GM18505 (cell line): ENCODE results near the gene MGLL.

Experiments used
- ATAC-seq: cut with Tn5 transposase; IDR thresholded peaks from one replicate; pipeline ENCODE4 v1.9.1; 2021; ENCODE audit not compliant: unreplicated experiment
- POLR2A ChIP-seq: IDR thresholded peaks from 4 replicates; pipeline ENCODE4 v1.6.1; 2011; ENCODE audit warnings: borderline replicate concordance; ENCODE audit not compliant: insufficient read depth, insufficient read length; ENCODE audit errors: extremely low read depth

Gene MGLL

GRCh38 chr3:127654374-127654773 is 167.9 kb downstream of the MGLL start:
- no peak for TF ChIP-seq POLR2A
- ATAC-seq: no peak

DNA sequence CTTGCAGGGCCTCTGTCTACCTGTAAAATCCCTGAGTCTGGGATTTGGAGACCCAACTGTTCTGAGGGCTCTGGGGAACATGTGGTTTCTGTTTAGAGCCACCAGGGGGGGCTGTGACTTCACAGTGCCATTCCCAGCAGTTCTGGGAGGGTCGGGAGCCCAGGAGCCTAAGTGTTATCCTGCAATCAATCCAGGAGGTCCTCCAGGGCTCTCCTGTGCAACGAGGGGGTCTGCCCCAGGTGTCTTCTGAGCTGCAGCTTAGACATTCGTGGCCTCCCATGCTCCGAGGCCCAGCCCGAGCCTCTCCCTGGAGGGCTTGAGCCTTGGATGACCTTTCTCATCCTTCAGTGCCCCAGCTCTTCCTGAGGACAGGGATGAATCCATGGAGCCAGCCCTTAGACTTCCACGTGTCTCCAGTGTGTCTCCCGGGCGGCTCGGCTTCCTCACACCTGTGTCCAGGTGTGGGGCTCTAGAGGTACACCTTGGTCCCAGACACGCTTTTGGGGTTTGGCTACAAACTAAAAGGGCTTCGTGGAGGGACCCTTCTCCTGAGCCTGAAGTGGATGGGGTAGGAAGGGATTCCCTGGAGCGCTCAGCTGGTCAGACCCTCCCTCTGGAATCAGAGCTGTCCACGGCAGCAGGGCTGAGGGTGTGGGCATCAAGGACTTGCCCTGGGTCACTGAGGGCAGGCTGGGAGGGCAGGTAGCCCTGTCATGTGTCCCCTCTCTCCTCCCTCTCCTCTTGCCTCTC is 169.9 kb downstream of the MGLL start:
- TF ChIP-seq POLR2A: no peak
- ATAC-seq: no peak

DNA sequence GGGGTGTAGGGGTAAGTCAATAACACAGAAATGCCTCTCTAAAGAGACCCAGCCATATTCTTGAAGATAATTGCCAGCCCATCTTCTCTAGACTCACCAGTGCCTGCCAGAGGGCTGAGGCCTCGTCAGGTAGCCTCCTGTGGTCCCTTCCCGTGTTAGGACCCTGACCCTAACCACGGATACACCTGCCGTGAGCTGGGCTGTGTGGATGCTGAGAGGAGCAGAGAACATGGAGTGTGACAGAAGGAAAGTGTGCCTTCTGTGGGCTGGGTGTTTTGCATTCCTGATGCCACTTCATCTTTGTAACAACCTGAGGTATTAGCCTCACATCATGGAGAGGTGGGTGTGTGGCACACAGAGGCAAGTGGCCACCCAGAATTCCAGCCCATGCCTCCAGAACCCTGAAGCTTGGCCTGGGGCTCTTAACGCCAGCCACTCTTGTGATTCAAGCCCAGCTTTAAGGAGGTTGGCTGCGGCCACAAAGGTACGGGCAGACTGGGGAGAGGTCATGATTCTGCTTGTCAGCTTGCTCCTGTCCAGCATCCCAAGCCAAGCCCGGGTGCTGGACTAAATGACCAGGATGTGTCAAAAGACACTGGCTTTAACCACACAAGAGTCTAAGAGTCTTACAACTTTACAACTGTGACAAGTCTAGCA is 170.7 kb downstream of the MGLL start:
- no peak for ATAC-seq

GRCh38 chr3:127650236-127650635 is 172.1 kb downstream of the MGLL start:
- TF ChIP-seq POLR2A: no peak
- ATAC-seq: no peak

More for the DNA sequence above, 170.7 kb downstream of the MGLL start:
- TF ChIP-seq POLR2A: no peak

DNA sequence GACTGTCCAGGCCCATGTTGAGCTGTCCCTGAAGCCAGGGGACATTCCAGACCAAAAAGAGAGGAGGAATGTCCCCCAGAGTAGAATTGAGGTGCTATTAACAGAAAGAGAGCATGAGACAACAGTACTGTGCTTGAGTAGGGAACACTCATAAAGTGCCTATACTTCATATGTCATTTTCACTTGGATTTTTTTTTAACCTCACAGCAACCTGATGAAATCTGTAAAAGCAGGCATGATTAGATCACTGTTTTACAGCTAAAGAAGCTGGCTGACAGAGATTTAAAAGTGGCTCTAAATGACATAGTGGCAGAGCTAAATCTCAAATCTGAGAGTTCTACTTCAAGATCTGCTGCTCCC is 174.5 kb downstream of the MGLL start:
- ATAC-seq: no peak
- TF ChIP-seq POLR2A: no peak

- ATAC-seq: no peak
- TF ChIP-seq POLR2A: no peak
Measured at GRCh38 chr3:127647166-127647844, 175.0 kb downstream of the MGLL start.

- no peak for ATAC-seq
Measured at GRCh38 chr3:127646501-127647046, 175.7 kb downstream of the MGLL start.

GRCh38 chr3:127645371-127646015 is 176.8 kb downstream of the MGLL start:
- no peak for ATAC-seq
- TF ChIP-seq POLR2A: no peak

More at GRCh38 chr3:127646501-127647046, 175.7 kb downstream of the MGLL start:
- no peak for TF ChIP-seq POLR2A

GRCh38 chr3:127644641-127645370 is 177.5 kb downstream of the MGLL start:
- no peak for TF ChIP-seq POLR2A
- no peak for ATAC-seq

GRCh38 chr3:127640042-127640355 is 182.3 kb downstream of the MGLL start:
- TF ChIP-seq POLR2A: no peak
- no peak for ATAC-seq

DNA sequence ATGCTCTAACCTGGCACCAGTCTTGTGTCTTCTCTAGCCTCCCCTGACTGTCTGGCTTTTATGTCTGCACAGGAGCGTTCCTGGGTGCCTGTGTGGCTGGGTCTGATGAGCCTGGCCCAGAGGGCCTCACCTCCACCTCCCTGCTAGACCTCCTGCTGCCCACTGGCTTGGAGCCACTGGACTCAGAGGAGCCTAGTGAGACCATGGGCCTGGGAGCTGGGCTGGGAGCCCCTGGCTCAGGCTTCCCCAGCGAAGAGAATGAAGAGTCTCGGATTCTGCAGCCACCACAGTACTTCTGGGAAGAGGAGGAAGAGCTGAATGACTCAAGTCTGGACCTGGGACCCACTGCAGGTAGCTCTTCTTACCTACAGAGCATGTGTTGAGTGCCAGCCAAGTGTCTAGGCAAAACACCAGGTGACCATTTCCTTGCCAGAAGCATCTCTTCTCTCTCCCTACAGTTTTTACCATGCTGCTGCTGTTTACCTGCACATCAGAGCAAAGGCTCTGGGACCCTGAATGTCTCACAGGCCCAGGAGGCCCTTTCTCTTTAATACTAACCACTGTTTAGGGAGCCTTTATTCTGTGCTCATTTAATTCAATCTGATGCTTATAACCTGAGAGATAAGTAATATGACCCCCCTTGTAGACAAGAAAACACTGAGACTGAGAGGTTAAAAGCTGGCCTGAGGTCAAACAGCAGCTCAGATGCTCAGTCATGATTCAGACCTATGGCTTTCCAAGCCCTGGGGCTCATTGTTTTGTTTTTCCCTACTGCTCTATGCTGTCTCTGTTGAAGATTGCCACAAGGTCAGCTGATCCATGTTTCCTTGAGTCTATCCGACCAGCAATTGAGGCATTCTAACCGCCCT is 182.9 kb downstream of the MGLL start:
- TF ChIP-seq POLR2A: no peak
- ATAC-seq: no peak
